Measurements from ENCODE around the gene GREB1.

Gene GREB1

DNA sequence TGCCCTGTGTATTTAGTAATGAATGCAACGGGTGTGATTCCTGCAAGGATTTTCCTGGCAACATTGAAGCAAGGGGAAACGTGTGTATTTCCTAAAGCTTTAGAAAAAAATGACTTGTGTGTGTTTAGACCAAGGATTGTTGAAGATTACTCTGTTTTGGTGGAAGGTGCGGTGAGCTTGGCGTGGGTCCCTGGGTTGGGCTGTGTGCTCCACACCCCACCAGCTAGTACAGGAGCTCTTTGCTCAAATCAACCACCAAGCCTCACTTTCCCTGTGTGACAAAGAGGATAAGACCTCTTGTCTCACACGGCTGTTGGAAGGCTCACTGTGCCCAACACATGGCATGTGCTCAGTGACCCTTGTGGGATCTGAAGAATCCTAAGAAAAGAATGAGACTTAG is 21.4 kb upstream of the GREB1 start:
- no peak for DNase-seq (ENCODE audit: low read depth)

DNA sequence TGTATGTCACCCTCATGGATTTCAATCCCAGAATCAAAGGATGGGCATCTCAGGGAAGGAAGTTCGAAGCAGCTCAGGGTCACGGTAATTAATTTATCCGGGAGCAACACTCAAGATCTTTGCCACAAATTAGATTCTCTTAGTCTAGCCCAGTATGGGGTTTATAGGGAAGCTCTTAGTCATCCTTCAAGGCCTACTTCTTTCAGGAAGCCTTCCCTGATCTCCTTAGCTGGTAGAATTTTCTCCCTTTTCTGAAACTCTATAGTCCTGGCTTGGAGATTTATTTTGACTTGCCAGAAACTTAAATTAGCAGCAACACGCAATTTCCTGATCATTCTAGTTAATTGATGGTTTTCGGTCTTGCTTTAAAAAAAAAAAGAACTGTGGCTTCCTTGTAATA is 20.5 kb upstream of the GREB1 start:
- no peak for DNase-seq (ENCODE audit: low read depth)

DNA sequence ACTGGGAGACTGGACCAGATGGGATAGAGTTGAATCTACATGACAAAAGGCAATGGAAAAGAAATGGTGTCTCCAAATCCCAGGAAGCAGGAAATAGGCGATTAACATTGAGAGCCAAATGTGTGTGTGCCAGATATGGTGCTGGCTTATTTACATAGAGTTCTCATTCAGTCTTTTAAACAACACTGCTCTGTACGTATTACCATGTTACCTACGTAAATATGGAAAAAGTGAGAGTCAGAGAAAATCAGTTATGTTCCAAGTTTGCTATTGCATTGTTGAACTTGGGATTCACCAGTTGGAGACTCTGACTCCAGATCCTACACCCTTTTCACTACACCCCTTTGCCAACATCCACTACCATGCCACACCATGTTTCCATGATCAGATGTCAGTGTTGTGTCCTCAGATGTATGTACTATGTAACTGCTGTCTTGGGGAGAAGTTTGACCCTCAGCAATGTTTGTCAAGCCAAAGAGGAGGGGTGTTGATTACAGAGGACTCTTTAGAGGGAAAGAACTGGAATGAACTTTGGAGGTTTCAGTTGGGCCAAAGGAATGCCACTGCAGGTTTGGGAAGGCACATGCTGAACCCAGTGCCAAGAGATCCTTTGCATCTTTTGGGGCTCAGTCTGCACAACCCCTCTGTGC is 19.6 kb upstream of the GREB1 start:
- no peak for DNase-seq (ENCODE audit: low read depth)

DNA sequence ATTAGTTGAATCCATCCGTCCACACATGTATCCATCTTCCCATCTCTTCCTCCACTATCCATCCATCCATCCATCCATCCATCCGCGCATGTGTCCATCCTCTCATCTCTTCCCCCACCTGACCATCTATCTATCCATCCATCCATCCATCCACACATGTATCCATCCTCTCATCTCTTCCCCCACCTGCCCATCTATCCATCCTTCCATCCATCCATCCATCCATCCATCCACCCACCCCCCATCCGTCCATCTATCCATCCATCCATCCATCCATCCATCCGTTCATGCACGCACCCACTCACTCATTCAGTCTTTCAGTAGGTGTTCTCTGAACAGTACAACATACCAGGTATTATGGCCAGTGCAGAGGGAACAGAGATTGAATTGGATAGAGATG is 18.9 kb upstream of the GREB1 start:
- DNase-seq (ENCODE audit: low read depth) = no peak

DNA sequence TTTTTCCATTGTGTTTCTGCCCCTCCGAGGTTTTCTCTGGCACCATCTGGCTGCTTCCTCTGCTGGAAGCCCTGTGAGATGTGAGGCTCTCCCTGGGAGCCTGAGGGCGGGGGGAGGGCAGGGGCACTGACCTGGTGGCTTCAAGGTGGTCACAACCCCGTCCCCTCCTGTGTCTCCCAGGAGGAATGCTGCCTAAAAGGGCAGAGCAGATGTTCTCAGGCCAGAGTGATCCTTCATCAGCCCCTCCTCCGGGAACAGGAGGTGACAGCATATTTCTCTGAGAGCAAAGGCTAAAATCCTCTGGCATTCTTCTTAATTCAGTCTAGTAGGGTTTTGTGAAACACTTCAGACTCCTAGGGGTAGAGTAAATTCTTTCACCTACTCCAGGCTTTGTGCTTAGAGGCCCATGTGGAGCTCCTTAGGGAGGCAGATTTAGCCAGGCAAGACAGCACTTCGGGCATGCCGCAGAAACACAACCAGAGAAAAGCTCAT is 18.3 kb upstream of the GREB1 start:
- DNase-seq (ENCODE audit: low read depth) = no peak

DNA sequence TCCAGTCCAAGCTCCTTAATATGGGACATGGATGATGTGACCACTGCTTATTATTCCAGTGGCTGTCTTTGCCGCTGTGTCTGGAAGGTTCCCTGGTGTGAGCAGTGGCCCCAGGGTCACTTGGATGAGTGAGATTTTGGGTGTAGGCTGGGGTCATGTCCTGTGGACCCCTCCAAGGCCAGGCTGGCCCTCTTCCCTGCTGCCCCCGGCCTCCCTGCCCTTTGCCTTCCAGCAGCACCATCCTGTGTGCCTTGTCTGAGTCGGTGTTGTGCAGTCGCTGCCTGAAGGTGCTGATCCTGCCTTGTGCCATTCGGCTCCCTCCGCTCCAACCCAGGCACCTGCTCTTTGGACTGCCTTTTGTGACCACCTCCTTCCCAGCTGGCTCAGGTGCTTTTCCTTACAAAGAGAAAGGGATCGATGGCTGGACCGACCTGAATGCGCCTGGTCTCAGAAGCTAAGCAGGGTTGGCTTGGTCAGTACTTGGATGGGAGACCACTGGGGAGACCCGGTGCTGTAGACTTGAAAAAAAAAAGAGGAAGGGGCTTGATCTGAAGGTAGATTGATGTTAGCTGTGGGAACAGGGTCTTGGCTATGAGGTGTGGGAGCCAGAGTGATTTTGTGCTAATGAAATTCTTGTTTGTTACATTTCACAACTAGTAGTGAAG is 16.7 kb upstream of the GREB1 start:
- DNase-seq (ENCODE audit: low read depth) = no peak

DNA sequence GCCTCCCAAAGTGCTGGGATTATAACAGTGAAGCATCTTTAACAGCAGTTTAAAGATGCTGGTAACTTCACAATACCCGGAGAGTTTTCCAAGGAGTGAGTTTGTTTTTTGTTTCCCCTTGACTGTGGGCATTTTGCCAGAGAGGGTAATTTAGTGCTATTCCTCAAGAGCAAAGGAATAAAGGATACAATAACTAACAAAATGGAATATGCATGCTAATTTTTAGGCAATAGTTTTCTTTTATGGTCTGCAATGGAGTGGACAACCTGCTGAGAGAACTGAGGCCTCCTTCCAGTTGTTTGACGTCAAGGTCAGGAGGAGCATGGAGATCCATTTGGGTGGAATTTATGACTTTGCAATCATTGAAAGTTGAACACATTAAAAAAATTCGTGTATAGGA is 15.9 kb upstream of the GREB1 start:
- DNase-seq (ENCODE audit: low read depth) = no peak

DNA sequence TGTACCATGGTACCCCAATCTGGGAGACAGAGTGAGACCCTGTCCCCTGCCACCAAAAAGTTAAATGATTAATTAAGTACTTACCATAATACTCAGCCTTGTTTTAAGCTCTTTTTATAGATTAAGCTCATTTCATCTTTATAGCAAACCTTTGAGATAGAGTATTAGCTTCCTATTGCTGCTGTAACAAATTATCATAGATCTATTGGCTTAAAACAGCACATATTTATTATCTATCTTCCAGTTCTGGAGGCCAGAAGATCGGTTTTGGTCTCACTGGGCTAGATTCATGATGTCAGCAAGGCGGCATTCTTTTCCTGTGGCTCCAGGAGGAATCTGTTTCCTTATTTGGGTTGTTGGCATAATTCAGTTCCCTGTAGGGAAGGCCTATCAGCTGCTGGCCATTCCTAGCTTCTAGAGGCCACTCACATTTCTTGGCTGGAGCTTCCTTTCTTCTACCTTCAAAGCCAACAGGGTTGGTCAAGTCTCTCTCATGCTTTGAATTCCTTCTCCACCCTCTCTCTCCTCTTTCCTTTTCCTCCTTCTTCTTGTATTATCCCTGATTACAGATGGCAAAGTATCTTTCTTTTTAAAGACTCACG is 13.7 kb upstream of the GREB1 start:
- DNase-seq (ENCODE audit: low read depth) = no peak

DNA sequence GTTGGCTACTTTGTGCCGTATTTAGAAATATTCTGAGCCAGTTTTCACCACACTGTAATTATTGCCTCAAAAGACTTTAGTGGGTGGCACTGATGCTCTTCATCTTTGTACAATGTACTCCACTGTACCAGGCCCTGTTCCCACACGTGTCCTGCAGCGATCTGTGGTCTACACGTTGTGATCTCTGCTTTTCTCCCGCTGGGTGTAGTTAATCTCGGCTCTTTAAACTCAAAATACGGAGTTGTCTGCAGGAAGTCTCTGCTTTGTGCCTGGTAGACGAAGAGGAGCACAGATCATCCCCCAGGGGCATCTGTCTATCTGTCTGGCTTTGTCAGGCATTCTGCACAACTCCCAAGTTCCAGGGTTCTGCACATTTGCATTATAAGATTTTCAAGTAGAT is 12.1 kb upstream of the GREB1 start:
- no peak for DNase-seq (ENCODE audit: low read depth)

DNA sequence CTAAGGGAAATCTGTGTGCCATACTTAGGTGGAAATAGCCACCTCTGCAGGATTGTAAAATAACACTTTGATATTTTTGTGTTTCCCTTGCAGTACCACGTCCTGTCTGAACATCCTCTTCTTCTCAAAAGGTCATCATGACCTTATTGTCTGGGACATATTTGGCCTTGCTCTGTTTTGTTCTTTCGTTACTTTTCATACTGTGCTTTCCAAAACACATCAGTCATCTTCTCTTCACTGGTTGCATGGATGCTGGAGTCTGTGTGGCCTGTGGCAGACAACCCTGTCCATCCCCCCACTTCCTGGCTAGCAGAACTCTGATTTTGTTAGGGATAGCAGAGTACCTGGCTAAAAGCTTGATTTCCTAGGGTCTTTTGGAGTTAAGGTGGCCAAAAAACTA is 9.4 kb upstream of the GREB1 start:
- no peak for DNase-seq (ENCODE audit: low read depth)

DNA sequence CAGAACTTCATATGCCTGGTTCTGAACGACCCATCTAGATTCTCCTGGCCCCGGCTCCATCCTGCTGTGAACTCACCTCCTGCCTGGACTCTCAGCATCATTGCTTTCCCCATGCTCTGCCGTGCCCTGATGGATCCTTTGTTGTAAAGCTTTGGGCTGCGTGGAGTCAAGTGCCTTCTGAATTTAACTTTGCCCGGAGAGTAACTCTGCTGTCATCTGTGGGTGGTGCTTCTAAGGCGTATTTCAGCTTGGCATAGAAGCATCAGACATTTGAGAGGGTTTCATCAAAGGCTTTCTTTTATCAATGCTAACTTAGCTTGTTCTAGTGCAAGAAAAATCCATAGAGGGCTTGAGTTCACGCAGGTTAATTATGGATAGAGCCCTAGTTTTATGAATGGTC is 8.1 kb upstream of the GREB1 start:
- DNase-seq (ENCODE audit: low read depth) = no peak

DNA sequence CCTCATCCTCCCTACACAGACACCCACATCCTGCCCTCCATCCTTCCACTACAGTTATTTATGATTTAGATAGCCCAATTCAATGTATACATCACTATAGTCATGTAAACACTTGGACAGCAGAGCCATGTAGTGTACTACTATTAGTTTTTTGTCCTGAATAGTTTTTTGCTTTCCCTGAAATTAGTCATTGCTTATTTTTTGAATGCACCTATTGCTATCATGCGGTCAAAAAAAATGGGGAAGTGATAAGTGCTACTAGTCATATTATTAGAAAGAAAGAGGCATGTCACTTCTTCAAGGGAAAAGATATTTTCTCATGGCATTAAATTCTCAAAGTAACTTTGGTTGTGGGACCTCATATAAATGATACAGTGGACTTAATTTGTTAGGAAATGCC is 6.8 kb upstream of the GREB1 start:
- no peak for DNase-seq (ENCODE audit: low read depth)

DNA sequence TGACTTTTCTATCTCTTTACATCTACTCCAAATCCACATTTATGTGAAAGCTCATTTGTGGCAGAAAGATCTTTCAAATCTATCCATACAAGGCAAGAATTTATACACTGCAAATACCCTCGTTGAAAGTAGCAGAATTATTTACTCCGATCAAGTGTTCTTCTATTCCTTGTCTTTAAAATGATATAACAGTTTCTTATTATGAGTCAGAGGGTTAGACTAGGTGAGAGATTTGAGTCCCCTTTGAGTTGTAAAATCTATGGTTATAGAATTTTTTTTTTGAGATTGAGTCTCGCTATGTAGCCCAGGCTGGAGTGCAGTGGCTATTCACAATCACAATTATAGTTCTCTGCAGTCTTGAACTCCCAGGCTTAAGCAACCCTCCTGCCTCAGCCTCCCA is 5.6 kb upstream of the GREB1 start:
- no peak for DNase-seq (ENCODE audit: low read depth)

DNA sequence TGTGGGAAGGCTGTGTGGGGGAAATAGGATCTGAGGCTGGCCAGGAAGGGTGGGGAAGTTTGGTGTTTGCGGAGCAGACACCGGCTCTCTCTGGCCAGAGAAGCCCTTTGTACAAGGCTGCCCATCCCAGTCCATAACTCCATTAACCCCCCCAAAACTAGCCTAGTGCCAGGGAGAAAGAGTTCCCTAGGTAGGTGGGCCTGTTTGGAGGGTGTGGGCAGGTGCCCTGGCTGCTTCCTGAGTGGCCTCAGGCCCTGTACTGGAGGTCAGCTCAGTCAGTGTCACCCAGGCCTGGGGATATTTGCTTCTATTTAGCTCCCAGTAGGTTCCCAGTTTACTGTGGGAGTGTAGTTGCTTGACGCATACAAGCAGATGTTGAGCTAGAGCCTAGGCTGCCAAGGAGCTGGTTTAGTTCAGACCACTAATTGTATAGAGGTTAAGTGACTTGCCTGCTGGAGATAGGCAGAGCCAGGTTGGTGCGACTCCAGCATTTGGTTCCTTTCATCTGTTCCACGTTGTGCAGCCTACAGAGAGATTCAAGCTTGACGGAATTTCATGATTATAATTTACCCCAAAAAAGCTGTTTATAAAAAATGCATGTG is 2.9 kb upstream of the GREB1 start:
- no peak for DNase-seq (ENCODE audit: low read depth)

DNA sequence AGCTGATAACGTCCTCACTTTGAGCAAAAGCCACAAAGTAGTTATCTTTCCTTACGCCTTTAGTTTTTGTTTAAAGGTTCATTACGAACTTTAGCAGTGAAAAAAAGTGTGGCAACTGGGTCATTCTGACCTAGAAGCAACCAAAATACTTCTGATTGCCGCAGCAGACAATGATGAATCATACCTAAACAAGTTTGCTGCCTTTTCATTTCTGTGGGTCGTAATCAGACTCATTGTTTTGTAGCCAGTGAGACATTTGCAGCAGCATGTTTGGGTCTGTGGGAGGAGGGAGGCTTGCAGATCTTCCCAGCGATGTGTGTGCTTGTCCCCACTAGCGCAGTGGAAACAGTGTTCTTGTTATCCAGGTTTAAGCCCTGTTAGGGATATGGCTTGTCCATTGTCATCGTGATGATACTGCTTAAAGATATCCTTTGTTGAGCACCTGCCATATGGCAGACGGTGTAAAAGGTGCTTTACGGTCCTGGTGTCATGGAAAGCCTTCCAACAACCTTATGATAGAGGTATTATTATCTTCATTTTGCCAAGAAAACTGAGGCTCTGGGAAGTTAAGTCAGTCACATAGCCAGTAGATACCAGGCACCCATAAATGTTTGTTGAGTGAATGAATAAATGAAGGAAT is 1.3 kb upstream of the GREB1 start:
- no peak for DNase-seq (ENCODE audit: low read depth)

DNA sequence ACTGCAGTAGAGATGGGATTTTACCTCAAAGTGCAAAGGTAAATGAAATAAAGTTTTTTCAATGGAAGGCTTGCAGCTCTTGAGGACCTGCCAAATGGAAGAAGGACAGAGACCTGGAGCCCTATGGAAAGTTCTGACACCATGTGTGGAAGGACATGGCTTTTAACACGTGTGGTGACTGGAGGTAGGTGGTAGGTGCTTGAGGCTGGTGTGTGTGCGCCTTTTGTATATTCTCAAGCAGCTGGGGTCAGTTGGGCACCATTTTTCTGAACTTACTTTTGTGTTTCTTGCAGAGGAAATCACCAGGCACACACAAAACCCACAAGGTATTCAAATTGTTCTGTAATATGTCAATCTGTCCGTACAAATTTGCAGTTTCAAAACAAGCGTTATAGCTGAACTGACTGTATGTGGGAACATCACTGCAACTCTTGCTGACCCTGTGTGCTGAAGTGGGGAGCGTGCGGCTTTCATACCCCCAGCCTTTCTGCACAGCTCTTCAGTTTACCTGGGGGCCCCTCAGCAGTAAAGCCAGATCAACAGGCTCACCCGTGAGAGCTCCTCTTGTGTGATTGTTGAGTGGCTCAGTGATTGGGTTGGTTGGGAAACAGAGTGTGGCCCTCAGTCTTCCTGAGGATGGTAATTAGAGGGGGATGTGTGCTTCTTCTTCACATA is 363 bp downstream of the GREB1 start:
- no peak for DNase-seq (ENCODE audit: low read depth)

DNA sequence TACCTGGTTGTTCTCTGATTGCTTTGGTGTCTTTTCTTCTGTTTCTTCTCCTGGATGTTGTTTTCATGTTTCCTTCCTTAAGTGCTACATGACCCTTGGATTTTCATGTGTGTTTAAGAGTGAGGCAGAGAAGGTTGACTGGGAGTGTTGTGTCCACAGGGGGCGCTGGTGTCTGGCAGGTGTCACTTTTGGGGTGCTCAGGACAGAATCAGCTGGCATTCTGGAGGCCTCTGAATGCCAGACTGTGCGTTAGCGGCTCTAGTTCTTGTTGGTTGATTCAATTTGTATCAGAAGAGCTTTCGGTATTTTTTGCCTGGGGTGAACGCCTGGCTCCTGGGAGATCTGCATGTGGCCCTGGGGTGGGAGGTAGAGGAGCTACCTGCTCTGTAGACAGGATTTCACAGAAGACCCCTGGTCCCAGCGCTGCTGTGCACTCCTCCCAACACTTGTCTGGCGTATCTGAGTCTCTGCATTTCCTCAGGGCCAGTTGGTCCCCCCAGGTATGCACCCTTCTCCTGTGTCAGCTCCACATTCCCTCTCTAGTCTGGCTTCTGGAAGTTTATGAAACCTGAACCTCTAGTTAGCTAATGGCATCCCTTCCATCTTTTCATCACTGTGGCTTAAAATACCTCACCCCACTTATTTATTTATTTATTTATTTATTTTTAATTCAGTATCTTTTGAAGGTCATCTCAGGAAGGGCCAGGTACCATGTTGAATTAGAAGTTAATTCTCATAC is 1.1 kb downstream of the GREB1 start:
- no peak for DNase-seq (ENCODE audit: low read depth)

DNA sequence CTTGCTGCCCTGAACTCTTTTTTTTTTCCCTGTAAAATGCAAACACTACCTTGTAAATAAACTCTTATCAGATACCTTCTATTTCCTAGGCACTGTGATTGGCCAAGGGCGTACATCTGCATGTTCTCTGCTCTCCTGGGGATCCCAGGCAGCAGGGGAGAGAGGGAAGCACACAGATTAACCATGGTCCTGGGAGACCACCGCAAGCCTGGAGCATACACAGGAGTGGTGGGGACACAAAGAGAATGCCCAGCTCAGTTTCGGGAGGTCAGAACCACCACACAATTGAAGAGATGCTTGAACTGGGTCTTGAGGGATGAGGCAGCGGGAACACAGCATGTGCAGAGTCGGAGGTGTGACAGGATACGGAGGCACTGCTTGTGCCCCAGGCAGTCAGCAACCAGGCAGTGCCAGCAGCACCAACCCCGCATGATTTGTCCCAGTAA is 2.1 kb downstream of the GREB1 start:
- DNase-seq (ENCODE audit: low read depth) = no peak

DNA sequence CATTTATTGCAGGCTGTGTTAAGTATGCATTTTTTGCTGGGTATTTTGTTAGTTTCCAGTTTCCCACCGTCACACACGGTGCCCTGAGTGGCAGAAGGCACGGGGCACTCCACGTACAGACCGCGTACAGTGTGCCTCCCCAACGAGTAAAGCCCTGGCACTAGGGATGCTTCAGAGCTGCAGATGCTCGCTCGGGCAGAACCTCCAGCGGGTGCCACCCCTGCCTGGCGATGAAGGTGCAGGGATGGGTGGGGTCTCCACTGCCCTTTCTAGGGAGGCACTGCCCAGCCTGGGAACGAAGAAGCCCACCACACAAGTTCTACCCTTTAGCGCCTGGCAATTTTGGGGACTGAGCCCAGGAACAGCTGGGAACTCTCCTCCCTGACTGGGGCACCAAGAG is 4.1 kb downstream of the GREB1 start:
- DNase-seq (ENCODE audit: low read depth) = no peak

DNA sequence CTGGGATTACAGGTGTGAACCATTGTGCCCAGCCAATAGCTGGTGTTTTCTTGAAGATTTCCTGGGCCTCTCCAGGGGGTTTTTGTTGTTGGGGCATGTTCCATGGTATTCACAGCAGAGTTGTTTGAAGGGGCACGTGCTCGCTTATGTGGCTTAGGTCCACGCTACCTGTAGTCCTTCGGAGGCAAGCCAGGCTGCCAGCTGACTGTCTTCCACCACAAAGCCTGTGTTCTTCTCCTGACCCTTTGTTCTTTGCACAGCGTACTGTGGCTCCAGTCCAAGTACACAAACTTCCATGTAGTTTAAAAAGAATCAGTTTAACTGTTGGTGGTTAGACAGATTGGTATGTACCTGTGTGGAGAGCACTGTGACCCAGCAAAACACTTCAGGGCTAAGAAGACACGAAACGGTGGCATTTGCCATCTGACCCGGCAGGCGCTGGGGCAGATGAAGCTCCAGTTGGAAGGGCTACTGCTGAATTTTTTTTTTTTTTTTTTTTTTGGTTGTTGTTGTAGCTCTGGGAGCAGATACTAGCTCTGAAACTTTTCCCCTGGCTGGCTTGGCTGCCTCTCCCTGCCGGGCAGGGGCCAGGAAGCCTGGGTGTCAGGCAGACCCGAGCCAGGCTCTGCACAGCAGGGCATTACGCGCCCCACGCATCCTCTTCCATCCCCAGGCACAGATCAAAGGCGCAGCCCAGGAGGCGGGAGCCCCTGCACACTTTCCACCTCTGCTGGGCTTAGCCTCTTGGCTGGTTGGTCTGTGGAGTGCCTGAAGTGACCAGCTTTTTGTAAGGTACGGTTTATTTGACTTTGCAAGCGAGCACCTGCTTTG is 5.7 kb downstream of the GREB1 start:
- no peak for DNase-seq (ENCODE audit: low read depth)

Measured in stimulated activated CD4-positive, alpha-beta T cell treated with anti-CD3 and anti-CD28 coated beads, Interleukin-2, amount 100 ng/mL, for 4 hours (primary cell).